ENCODE results near the gene PLIN4.

DNA sequence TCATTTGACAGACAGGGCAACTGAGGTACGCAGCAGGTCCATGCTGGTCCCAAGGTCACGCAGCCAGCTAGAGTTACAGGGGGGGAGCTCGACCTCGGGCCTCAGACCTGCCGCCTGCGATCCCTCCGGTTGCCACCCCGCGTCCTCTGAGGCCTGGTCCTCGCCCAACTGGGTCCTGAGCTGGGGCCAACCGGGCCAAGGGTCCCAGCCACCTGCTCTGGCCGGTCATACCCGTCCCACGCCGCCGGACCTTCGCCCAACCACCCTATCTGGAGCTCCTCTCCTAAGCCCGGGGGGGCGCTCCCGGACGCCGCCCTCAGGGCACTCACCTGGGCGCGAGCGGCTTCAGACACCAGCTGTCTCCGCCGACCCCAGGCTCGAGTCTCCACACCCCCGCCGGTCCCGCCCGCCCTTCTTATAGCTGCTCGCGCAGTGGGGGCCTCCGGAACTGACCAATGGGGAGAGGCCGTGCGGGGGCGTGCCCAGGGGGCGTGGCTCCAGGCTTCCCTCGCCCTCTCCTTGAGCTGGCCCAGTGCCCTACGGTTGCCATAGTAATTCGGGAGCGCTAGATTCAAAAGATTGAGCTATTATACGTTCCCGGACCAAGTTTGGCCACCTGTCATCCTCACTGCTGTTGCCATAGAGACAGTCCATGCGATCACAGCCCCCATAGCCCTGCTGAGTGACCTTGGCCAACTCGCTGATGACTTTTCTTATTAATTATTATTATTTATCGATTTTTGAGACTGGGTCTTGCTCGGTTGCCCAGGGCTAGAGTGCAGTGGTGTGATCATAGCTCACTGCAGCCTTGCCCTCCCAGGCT lies 16.8 kb upstream of the PLIN4 start, which contains the start of gene PLIN5:
- no peak for TF ChIP-seq CTCF (IDR thresholded peaks at IDR 0.05)
- TF ChIP-seq POLR2A (IDR thresholded peaks at IDR 0.05) = peak in 1 of 4 donors; percentile 32
- peak in 2 of 3 donors; percentile 41 to 79 for TF ChIP-seq POLR2AphosphoS5 (IDR thresholded peaks at IDR 0.05)
- no peak for TF ChIP-seq EP300 (IDR thresholded peaks at IDR 0.05)

Measured in stomach (tissue), 4 donors.